Immature natural killer cell (primary cell): ENCODE results near the gene HCK. TPM values are rescaled to one million over a fixed set of nuclear protein-coding genes. Genes with fewer than 3 reads are reported as not detected.

Experiments
- DNase-seq, 3 donors: peaks; one replicate each; pipeline ENCODE4 v3.0.0; 2022; ENCODE audit warnings: mixed read lengths in 1 of 3
- H3K27ac Mint-ChIP-seq, 6 donors: one replicate each; pipeline ENCODE4 v1.8.0; 2020; ENCODE audit warnings: mixed read lengths in 6 of 6, mild to moderate bottlenecking in 5 of 6, inconsistent platforms in 4 of 6, moderate library complexity in 3 of 6
- H3K27me3 Mint-ChIP-seq, 3 donors: one replicate each; pipeline ENCODE4 v1.8.0; 2020 to 2021; ENCODE audit warnings: low read depth in 3 of 3, mild to moderate bottlenecking in 3 of 3, mixed read lengths in 3 of 3, moderate library complexity in 3 of 3, inconsistent platforms in 1 of 3
- H3K36me3 Mint-ChIP-seq, 3 donors: one replicate each; pipeline ENCODE4 v1.8.0; 2020; ENCODE audit warnings: mixed read lengths in 3 of 3, inconsistent platforms in 2 of 3, mild to moderate bottlenecking in 2 of 3
- H3K4me1 Mint-ChIP-seq, 2 donors: one replicate each; pipeline ENCODE4 v1.8.0; 2020; ENCODE audit warnings: inconsistent platforms in 2 of 2, mild to moderate bottlenecking in 2 of 2, mixed read lengths in 2 of 2, moderate library complexity in 1 of 2
- H3K4me3 Mint-ChIP-seq, 5 donors: one replicate each; pipeline ENCODE4 v1.8.0; 2020; ENCODE audit warnings: mild to moderate bottlenecking in 5 of 5, mixed read lengths in 5 of 5, inconsistent platforms in 3 of 5, moderate library complexity in 3 of 5
- H3K9me3 Mint-ChIP-seq, 6 donors: one replicate each; pipeline ENCODE4 v1.8.0; 2020; ENCODE audit warnings: mild to moderate bottlenecking in 6 of 6, mixed read lengths in 6 of 6, inconsistent platforms in 4 of 6, moderate library complexity in 3 of 6
- polyA plus RNA-seq, 3 donors: library from polyadenylated mRNA; unstranded; fragments of 300-500 nt; fragmentation: Illumina TruSeq; gene quantifications; one replicate each; pipeline ENCODE4 v1.2.3, GENCODE V29; 2021

HCK gene
- polyA plus RNA-seq, 3 donors from 2014 or later, result 1.7 to 8.8 (median 7.3) TPM

DNA sequence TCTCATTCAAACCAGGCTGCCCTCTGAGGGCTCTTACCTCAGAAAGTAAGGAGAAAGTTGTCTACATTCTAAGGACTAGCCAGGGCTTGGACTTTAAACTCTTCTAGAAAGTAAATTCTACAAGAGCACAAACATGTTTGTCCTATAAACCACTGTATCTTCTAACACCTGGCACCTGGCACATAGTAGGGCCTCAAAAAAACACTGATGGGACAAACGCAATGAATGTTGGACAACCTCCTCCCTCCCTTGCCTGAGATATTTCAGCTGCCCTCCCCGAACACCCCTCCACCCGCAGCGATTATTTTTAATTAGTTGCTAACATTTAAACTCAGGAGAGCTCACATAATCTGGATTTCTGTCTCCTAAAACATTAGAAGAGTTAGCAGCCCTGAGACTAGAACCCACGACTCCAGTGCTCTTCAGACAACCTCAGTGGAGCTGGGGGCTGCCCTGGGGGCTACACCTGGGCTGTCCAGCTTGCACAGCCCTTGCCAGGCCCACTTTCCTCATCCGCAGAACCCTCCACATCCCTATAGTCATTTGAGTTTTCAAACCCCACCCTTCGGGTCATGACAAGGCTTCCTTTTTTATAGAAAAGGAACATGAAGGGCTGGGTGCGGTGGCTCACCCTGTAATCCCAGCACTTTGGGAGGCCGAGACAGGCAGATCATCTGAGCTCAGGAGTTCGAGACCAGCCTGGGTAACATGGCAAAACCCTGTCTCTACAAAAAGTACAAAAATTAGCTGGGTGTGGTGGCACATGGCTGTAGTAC, 4.9 kb downstream of the HCK start:
- Mint-ChIP-seq H3K4me3 (no peak overlapping the region), H3K4me1 (peaks cover 6 to 9% of the 10 kb centered on the region in 2 donors), H3K9me3 (no peaks in the 10 kb centered on the region), H3K36me3 (no peaks in the 10 kb centered on the region), H3K27me3 (peaks cover 8 to 12% (median 8%) of the 10 kb centered on the region in 3 donors), H3K27ac (no peak overlapping the region)
- DNase-seq, result no peak

DNA sequence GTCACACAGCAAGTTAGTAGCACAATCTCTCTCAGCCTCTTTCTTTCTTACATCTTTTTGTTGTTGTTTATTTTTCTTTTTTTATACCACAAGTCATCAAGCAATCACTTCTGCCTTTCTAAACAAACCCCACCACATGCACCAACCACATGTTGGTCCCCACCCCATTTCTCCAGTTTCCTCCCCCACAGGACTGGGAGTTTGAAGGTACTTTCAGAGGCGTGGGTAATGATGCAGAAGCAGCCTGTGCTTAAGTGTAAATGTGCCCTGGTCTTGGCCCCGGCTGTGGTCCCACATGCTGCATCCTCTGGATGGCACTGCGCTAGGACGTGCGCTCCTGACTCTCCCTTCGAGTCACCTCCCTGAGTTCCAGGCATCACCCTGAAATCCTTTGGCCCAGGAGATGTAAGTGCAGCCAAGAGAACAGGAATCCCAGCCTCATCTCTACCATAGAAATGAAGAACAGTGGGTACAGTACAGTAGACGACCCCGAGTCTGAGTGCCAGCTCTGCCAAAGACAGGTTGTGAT, 5.7 kb downstream of the HCK start:
- Mint-ChIP-seq H3K27me3 (peaks cover 6 to 10% (median 7%) of the 10 kb centered on the region in 3 donors), H3K4me3 (no peak overlapping the region), H3K27ac (no peak overlapping the region), H3K9me3 (no peaks in the 10 kb centered on the region), H3K4me1 (peaks cover 3 to 6% of the 10 kb centered on the region in 2 donors), H3K36me3 (no peaks in the 10 kb centered on the region)
- DNase-seq, result no peak

- Mint-ChIP-seq H3K4me1 (no peaks in the 10 kb centered on the region), H3K36me3 (no peaks in the 10 kb centered on the region)
Observed at GRCh38 chr20:32059189-32059588, 7.1 kb downstream of the HCK start.

GRCh38 chr20:32062776-32063170, 10.7 kb downstream of the HCK start:
- DNase-seq, result no peak
- no peak overlapping the region for H3K4me3 Mint-ChIP-seq
- peaks cover 0 to 5% (median 4%) of the 10 kb centered on the region in 3 donors for H3K27me3 Mint-ChIP-seq
- no peaks in the 10 kb centered on the region for H3K36me3 Mint-ChIP-seq
- no peaks in the 10 kb centered on the region for H3K9me3 Mint-ChIP-seq
- H3K27ac Mint-ChIP-seq, result no peak overlapping the region
- no peaks in the 10 kb centered on the region for H3K4me1 Mint-ChIP-seq

More at GRCh38 chr20:32059189-32059588, 7.1 kb downstream of the HCK start:
- Mint-ChIP-seq H3K27ac (no peak overlapping the region), H3K4me3 (no peak overlapping the region), H3K27me3 (peaks cover 4 to 6% (median 5%) of the 10 kb centered on the region in 3 donors), H3K9me3 (no peaks in the 10 kb centered on the region)
- DNase-seq, result no peak

DNA sequence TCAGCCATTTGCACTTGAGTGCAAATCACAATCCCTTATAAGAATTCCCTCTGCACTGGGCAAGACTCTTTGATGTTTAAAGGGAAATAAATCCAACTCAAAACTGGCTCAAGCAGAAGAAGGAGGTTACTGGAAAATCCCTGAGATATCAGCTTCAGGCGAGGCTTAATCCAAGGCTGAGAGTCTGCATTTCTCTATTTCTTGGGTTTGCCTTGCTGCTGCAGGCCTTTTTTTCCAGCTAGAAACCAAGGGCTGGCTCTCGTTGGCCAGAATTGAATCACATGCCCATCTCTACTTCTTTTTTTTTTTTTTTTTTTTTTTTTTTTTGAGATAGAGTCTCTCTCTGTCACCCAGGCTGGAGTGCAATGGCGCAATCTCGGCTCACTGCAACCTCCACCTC, 11.7 kb downstream of the HCK start:
- no peak overlapping the region for H3K4me3 Mint-ChIP-seq

GRCh38 chr20:32064667-32065066, 12.6 kb downstream of the HCK start:
- Mint-ChIP-seq H3K27ac (no peak overlapping the region), H3K4me1 (no peaks in the 10 kb centered on the region), H3K36me3 (no peaks in the 10 kb centered on the region), H3K9me3 (no peaks in the 10 kb centered on the region), H3K27me3 (peaks cover 0 to 5% (median 2%) of the 10 kb centered on the region in 3 donors), H3K4me3 (no peak overlapping the region)
- DNase-seq, result no peak

More for the DNA sequence above, 11.7 kb downstream of the HCK start:
- no peaks in the 10 kb centered on the region for H3K9me3 Mint-ChIP-seq
- H3K27ac Mint-ChIP-seq, result no peak overlapping the region
- H3K36me3 Mint-ChIP-seq, result no peaks in the 10 kb centered on the region
- no peak for DNase-seq
- H3K4me1 Mint-ChIP-seq, result no peaks in the 10 kb centered on the region
- peaks cover 0 to 5% (median 2%) of the 10 kb centered on the region in 3 donors for H3K27me3 Mint-ChIP-seq

- Mint-ChIP-seq H3K27ac (no peak overlapping the region), H3K4me3 (no peak overlapping the region), H3K36me3 (no peaks in the 10 kb centered on the region), H3K9me3 (no peaks in the 10 kb centered on the region), H3K4me1 (no peaks in the 10 kb centered on the region), H3K27me3 (peaks cover 3 to 6% (median 3%) of the 10 kb centered on the region in 3 donors)
- DNase-seq, result no peak
Observed at GRCh38 chr20:32067234-32067821, 15.3 kb downstream of the HCK start.

DNA sequence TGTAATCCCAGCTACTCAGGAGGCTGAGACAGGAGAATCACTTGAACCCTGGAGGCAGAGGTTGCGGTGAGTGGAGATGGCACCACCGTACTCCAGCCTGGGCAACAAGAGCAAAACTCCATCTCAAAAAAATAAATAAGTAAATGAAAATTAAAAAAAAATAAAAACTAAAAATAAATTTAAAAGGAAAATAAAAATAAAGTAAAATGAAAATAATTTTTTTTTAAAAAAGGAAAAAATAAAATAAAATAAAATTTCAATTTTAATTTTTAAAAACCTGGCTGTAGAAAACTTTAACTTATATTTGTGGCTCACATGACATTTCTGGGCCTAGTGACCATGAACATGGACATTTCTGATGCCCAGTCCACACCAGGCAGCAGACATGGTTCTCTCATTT, 16.1 kb downstream of the HCK start:
- H3K27ac Mint-ChIP-seq, result no peak overlapping the region
- peaks cover 3 to 7% (median 3%) of the 10 kb centered on the region in 3 donors for H3K27me3 Mint-ChIP-seq
- H3K4me1 Mint-ChIP-seq, result no peaks in the 10 kb centered on the region
- no peaks in the 10 kb centered on the region for H3K36me3 Mint-ChIP-seq
- DNase-seq, result no peak
- H3K4me3 Mint-ChIP-seq, result no peak overlapping the region
- H3K9me3 Mint-ChIP-seq, result no peaks in the 10 kb centered on the region

- no peak overlapping the region for H3K4me3 Mint-ChIP-seq
- DNase-seq, result no peak
- H3K9me3 Mint-ChIP-seq, result no peaks in the 10 kb centered on the region
- peaks cover 3 to 6% (median 3%) of the 10 kb centered on the region in 3 donors for H3K27me3 Mint-ChIP-seq
- no peaks in the 10 kb centered on the region for H3K4me1 Mint-ChIP-seq
- H3K36me3 Mint-ChIP-seq, result no peaks in the 10 kb centered on the region
- no peak overlapping the region for H3K27ac Mint-ChIP-seq
Observed at GRCh38 chr20:32069711-32070110, 17.7 kb downstream of the HCK start.

- H3K27ac Mint-ChIP-seq, result no peak overlapping the region
- no peaks in the 10 kb centered on the region for H3K36me3 Mint-ChIP-seq
- H3K27me3 Mint-ChIP-seq, result peaks cover 3 to 6% (median 3%) of the 10 kb centered on the region in 3 donors
- no peak for DNase-seq
- no peaks in the 10 kb centered on the region for H3K4me1 Mint-ChIP-seq
- no peaks in the 10 kb centered on the region for H3K9me3 Mint-ChIP-seq
- no peak overlapping the region for H3K4me3 Mint-ChIP-seq
Observed at GRCh38 chr20:32070282-32070681, 18.2 kb downstream of the HCK start.

- Mint-ChIP-seq H3K27me3 (peaks cover 3 to 6% (median 3%) of the 10 kb centered on the region in 3 donors), H3K36me3 (no peaks in the 10 kb centered on the region), H3K4me1 (no peaks in the 10 kb centered on the region), H3K9me3 (no peaks in the 10 kb centered on the region), H3K4me3 (no peak overlapping the region), H3K27ac (no peak overlapping the region)
- no peak for DNase-seq
Observed at GRCh38 chr20:32070690-32071213, 18.7 kb downstream of the HCK start.

DNA sequence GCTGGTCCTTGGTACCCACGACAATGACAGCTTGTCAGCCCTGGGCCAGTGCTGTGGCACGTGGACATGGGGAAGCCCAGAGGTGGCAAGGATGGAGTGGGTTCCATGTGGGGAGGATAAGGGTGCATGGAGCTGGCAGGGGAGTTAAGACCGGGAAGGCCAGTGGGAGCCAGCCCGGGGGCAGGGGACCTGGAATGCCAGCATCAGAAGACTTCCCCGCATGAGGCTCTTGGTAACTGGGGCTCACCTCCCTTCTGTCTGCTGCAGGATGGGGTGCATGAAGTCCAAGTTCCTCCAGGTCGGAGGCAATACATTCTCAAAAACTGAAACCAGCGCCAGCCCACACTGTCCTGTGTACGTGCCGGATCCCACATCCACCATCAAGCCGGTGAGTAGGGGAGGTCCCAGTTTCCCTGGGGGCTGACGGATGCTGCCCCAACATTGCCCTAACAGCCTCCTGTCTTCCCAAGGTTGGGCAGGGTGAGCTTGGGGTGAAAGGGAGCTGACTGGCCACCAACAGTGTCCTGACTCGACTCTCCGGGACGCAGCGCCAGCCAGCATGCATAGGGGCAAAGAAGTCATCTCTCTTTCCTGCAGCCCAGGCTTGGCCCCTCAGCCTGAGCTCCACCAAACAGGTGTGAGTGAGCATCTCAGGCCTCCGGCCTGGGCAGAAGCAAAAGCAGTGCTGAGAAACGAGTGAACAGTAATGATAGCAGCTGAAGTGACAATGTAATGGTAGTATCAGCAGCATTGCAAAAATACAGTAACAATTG, 19.5 kb downstream of the HCK start:
- H3K4me3 Mint-ChIP-seq, result no peak overlapping the region
- no peaks in the 10 kb centered on the region for H3K9me3 Mint-ChIP-seq
- H3K36me3 Mint-ChIP-seq, result no peaks in the 10 kb centered on the region
- H3K4me1 Mint-ChIP-seq, result no peaks in the 10 kb centered on the region
- peaks cover 3 to 6% (median 3%) of the 10 kb centered on the region in 3 donors for H3K27me3 Mint-ChIP-seq
- H3K27ac Mint-ChIP-seq, result no peak overlapping the region
- no peak for DNase-seq

GRCh38 chr20:32072168-32072750, 20.2 kb downstream of the HCK start:
- DNase-seq, result no peak
- H3K27me3 Mint-ChIP-seq, result peaks cover 3 to 6% (median 3%) of the 10 kb centered on the region in 3 donors
- no peak overlapping the region for H3K27ac Mint-ChIP-seq
- H3K4me3 Mint-ChIP-seq, result no peak overlapping the region
- no peaks in the 10 kb centered on the region for H3K4me1 Mint-ChIP-seq
- H3K36me3 Mint-ChIP-seq, result no peaks in the 10 kb centered on the region
- H3K9me3 Mint-ChIP-seq, result peaks cover 0 to under 1% (median 0%) of the 10 kb centered on the region in 6 donors
